K562 (cell line): ENCODE data around the gene SAMM50. TPM values are rescaled to one million over a fixed set of nuclear protein-coding genes. Genes with fewer than 3 reads are reported as not detected.

Experiments used
- ATAC-seq: fragments of 200-7000 bp; cut with Tn5 transposase; 3 replicates; pipeline ENCODE4 v1.9.1; 2020; ENCODE audit warnings: moderate library complexity
- BruUV-seq: library from RNA; stranded (reverse); fragments of 400-500 nt; replicated peaks from 2 replicates; lab custom pipeline; 2021; lab: Mats Ljungman, UMichigan
- CTCF ChIA-PET: fragments of 300-600 bp; formaldehyde crosslinking; extraction: SDS; loops from one replicate; lab custom pipeline; 2021; ENCODE audit warnings: low intra/inter-chr PET ratio; lab: Yijun Ruan, JAX
- POLR2A ChIA-PET: fragments of 300-600, 350-650 bp; sonication (Branson Sonifier 250); formaldehyde crosslinking; extraction: SDS; loops from one replicate; lab custom pipeline; 2021; ENCODE audit warnings: antibody characterized with exemption, inconsistent platforms; lab: Yijun Ruan, JAX
- DNase-seq, 4 experiments: peaks; one replicate each; pipeline versions ENCODE4 v3.0.0 to v3.0.0-alpha.2; 2011 to 2018; ENCODE audit warnings: low spot score in 3 of 4, mixed read lengths in 3 of 4; ENCODE audit errors: extremely low read depth in 1 of 4
- FAIRE-seq: peaks from 2 replicates; lab custom pipeline; 2011; peaks lifted over from hg19 to GRCh38; lab: Jason Lieb, UNC
- H2AFZ ChIP-seq: 2 replicates; pipeline ENCODE4 v1.6.0; 2011; ENCODE audit warnings: low read depth, low read length, control low read depth, inconsistent platforms
- H3K27ac ChIP-seq: fragments of 200-600 bp; 3 replicates; pipeline ENCODE4 v1.8.0; 2011; ENCODE audit warnings: low read depth, mild to moderate bottlenecking, control low read depth, inconsistent platforms, low read length, moderate library complexity, mixed read lengths; ENCODE audit errors: extremely low read depth
- H3K27me3 ChIP-seq, 2 experiments: fragments of 300-600 bp in 1 of 2; 2 replicates in 1 of 2; 3 replicates in 1 of 2; pipeline versions ENCODE4 v1.6.0 to v1.8.0; 2011; ENCODE audit warnings: inconsistent platforms in 2 of 2, low read length in 2 of 2, mild to moderate bottlenecking in 1 of 2, mixed read lengths in 1 of 2, moderate library complexity in 1 of 2; ENCODE audit not compliant: control insufficient read depth in 2 of 2, insufficient read depth in 2 of 2
- H3K36me3 ChIP-seq: fragments of 300-600 bp; 3 replicates; pipeline ENCODE4 v1.8.0; 2011; ENCODE audit warnings: mild to moderate bottlenecking, low read length, inconsistent platforms; ENCODE audit not compliant: control insufficient read depth, insufficient read depth
- H3K4me1 ChIP-seq, 2 experiments: fragments of 200-600 bp in 1 of 2; replicated peaks in 1 of 2; 2 replicates in 1 of 2; 3 replicates in 1 of 2; pipeline versions ENCODE4 v1.5.1 to v1.8.0; 2011; ENCODE audit warnings: inconsistent platforms in 2 of 2, low read length in 2 of 2, mild to moderate bottlenecking in 1 of 2, mixed read lengths in 1 of 2, moderate library complexity in 1 of 2; ENCODE audit not compliant: control insufficient read depth in 2 of 2, insufficient read depth in 2 of 2
- H3K4me2 ChIP-seq: 2 replicates; pipeline ENCODE4 v1.6.1; 2011; ENCODE audit warnings: low read length, control low read depth, inconsistent platforms, mixed read lengths; ENCODE audit not compliant: insufficient read depth
- H3K4me3 ChIP-seq: fragments of 200-600 bp; sonication (generic), shearing (Covaris generic); 2 replicates; pipeline ENCODE4 v1.5.1; 2016; ENCODE audit warnings: control low read depth, inconsistent platforms
- H3K79me2 ChIP-seq: fragments of 200-600 bp; 3 replicates; pipeline ENCODE4 v1.8.0; 2011; ENCODE audit warnings: low read length, inconsistent platforms; ENCODE audit not compliant: control insufficient read depth, insufficient read depth
- H3K9ac ChIP-seq, 2 experiments: 2 replicates each; pipeline versions ENCODE4 v1.6.0 to v1.6.1; 2011; ENCODE audit warnings: low read depth in 2 of 2, low read length in 2 of 2, control low read depth in 1 of 2, inconsistent platforms in 1 of 2, mild to moderate bottlenecking in 1 of 2, mixed read lengths in 1 of 2; ENCODE audit not compliant: insufficient read depth in 1 of 2
- H3K9me1 ChIP-seq: one replicate; pipeline ENCODE4 v1.6.0; 2011; ENCODE audit warnings: inconsistent platforms, mild to moderate bottlenecking, low read length, moderate library complexity; ENCODE audit not compliant: control insufficient read depth, insufficient read depth
- H3K9me3 ChIP-seq: replicated peaks from 2 replicates; pipeline ENCODE4 v1.5.1; 2011; ENCODE audit warnings: low read depth, low read length, inconsistent platforms; ENCODE audit not compliant: control insufficient read depth, insufficient read depth
- H4K20me1 ChIP-seq: replicated peaks from 2 replicates; pipeline ENCODE4 v1.6.1; 2011; ENCODE audit warnings: low read length, inconsistent platforms, mixed read lengths; ENCODE audit not compliant: control insufficient read depth, insufficient read depth
- ARHGAP35 ChIP-seq: fragments of 450-650 bp; IDR thresholded peaks from 2 replicates; pipeline ENCODE4 v1.6.1; 2018; ENCODE audit not compliant: partially characterized antibody
- CCNT2 ChIP-seq: IDR thresholded peaks from 2 replicates; pipeline ENCODE4 v1.6.1; 2011; ENCODE audit warnings: borderline replicate concordance, low read depth, mild to moderate bottlenecking, moderate library complexity, mixed read lengths, low read length; ENCODE audit not compliant: insufficient read length; ENCODE audit errors: extremely low read depth
- CEBPG ChIP-seq, 3 experiments: fragments of 200-800 bp in 1 of 3; sonication (Bioruptor generic) in 1 of 3; sonication (generic) in 1 of 3; formaldehyde crosslinking in 1 of 3; IDR thresholded peaks in 2 of 3; conservative IDR thresholded peaks in 1 of 3; 2 replicates each; pipeline versions ENCODE4 v1.6.1 to v1.8.0; 2016 to 2022; ENCODE audit warnings: missing compliant biosample characterization in 2 of 3, missing genetic modification characterization in 2 of 3, mild to moderate bottlenecking in 1 of 3, missing genetic modification reagents in 1 of 3
- FOXJ3 ChIP-seq: sonication (generic); formaldehyde crosslinking; IDR thresholded peaks from 2 replicates; pipeline ENCODE4 v1.4.0; 2020; ENCODE audit warnings: mild to moderate bottlenecking, missing genetic modification reagents
- JUND ChIP-seq, 2 experiments: IDR thresholded peaks; 2 replicates in 1 of 2; 3 replicates in 1 of 2; pipeline ENCODE4 v1.6.1; 2011; ENCODE audit warnings: borderline replicate concordance in 2 of 2, low read depth in 2 of 2, low read length in 2 of 2, improper control_type of control experiment in 1 of 2, missing biosample characterization in 1 of 2, missing genetic modification characterization in 1 of 2, missing genetic modification reagents in 1 of 2
- MTF1 ChIP-seq: fragments of 250-450 bp; sonication (Bioruptor Pico); IDR thresholded peaks from 2 replicates; pipeline ENCODE4 v1.9.0; 2021; ENCODE audit warnings: moderate library complexity, mild to moderate bottlenecking, inconsistent platforms, borderline replicate concordance
- NCOA1 ChIP-seq: fragments of 450-650 bp; IDR thresholded peaks from 2 replicates; pipeline ENCODE4 v1.6.1; 2016; ENCODE audit warnings: low read depth
- NFYB ChIP-seq: IDR thresholded peaks from 2 replicates; pipeline ENCODE4 v1.6.1; 2011; ENCODE audit warnings: mild to moderate bottlenecking, moderate library complexity; ENCODE audit not compliant: insufficient read length; ENCODE audit errors: extremely low read depth
- POU5F1 ChIP-seq: fragments of 150-350 bp; IDR thresholded peaks from 2 replicates; pipeline ENCODE4 v1.6.1; 2014; ENCODE audit warnings: borderline replicate concordance, low read length, low read depth, mild to moderate bottlenecking; ENCODE audit not compliant: partially characterized antibody
- PTTG1 ChIP-seq: fragments of 450-650 bp; IDR thresholded peaks from 2 replicates; pipeline ENCODE4 v1.6.1; 2016; ENCODE audit warnings: low read depth, mild to moderate bottlenecking, missing genetic modification characterization, missing compliant biosample characterization
- PURB ChIP-seq: sonication (generic); formaldehyde crosslinking; IDR thresholded peaks from 2 replicates; pipeline ENCODE4 v1.9.0; 2021; ENCODE audit warnings: low read depth, mild to moderate bottlenecking, missing genetic modification reagents
- SRSF1 ChIP-seq: fragments of 200-400 bp; formaldehyde crosslinking; IDR thresholded peaks from 2 replicates; pipeline ENCODE4 v1.6.1; 2017; ENCODE audit warnings: mild to moderate bottlenecking, low read depth, low read length, moderate library complexity
- TCF7L2 ChIP-seq: fragments of 150-350 bp; IDR thresholded peaks from 2 replicates; pipeline ENCODE4 v1.6.1; 2016; ENCODE audit warnings: low read depth, mild to moderate bottlenecking, low read length, moderate library complexity
- U2AF2 ChIP-seq: fragments of 200-400 bp; formaldehyde crosslinking; optimal IDR thresholded peaks from 2 replicates; pipeline ENCODE3; 2017; ENCODE audit warnings: low read depth, mild to moderate bottlenecking, low read length
- ZNF133 ChIP-seq: fragments of 250-450 bp; sonication (Bioruptor Pico); IDR thresholded peaks from 2 replicates; pipeline ENCODE4 v1.4.0; 2020; ENCODE audit warnings: mild to moderate bottlenecking
- ZNF324 ChIP-seq: fragments of 250-450 bp; sonication (Bioruptor Pico); IDR thresholded peaks from 2 replicates; pipeline ENCODE4 v1.4.0; 2020; ENCODE audit warnings: mild to moderate bottlenecking
- WGBS: fragments of 100-300 bp; shearing (Covaris generic); methylation state at CpG from one replicate; pipeline ENCODE4 v1.1.6; 2016; ENCODE audit warnings: low coverage, mixed read lengths; ENCODE audit not compliant: insufficient coverage; ENCODE audit errors: missing lambda C conversion rate; 5-methylcytosine and 5-hydroxymethylcytosine counted together
- in situ Hi-C: fragments of 300-500 bp; cut with MboI; formaldehyde crosslinking; loops from 4 replicates; pipeline ENCODE4 v1.15.0; 2018; ENCODE audit warnings: inconsistent platforms, mixed read lengths
- intact Hi-C: fragments of 100-400 bp; cut with micrococcal nuclease; formaldehyde crosslinking; loops from 2 replicates; pipeline ENCODE4 v1.14.2; 2022
- polyA plus RNA-seq, 8 experiments: library from polyadenylated mRNA; depleted of rRNA in 4 of 8; stranded (reverse) in 5 of 8; unstranded in 3 of 8; fragments of >200 nt; fragmentation: Nextera tagmentation in 2 of 8; fragmentation: Illumina TruSeq in 1 of 8; extraction: Ambion mirVana in 2 of 8; extraction: Trizol in 1 of 8; gene quantifications; 2 replicates each; pipeline versions ENCODE4 v1.2.1 to v1.2.3, GENCODE V29; 2011 to 2014; ENCODE audit warnings: inconsistent platforms in 1 of 8, missing spikeins in 1 of 8
- total RNA-seq, 7 experiments: library from RNA; depleted of rRNA in 6 of 7; stranded (reverse); fragments of >200 nt in 6 of 7; fragmentation: Illumina TruSeq in 2 of 7; extraction: Trizol in 2 of 7; gene quantifications; 2 replicates each; pipeline versions ENCODE4 v1.2.1 to v1.2.3, GENCODE V29; 2011 to 2021; ENCODE audit warnings: low replicate concordance in 1 of 7
- TF ChIP-seq, protein P1 (sequence below): IDR thresholded peaks from 2 replicates; pipeline ENCODE4 v1.6.1; 2014; ENCODE audit warnings: antibody characterized with exemption

Gene SAMM50
- total and polyA plus RNA-seq, 9 of the 15 experiments (the other 6 are each of a cell fraction or from before 2014, with no cell fraction given), result 14.6 to 49.3 (median 38.1) TPM

DNA sequence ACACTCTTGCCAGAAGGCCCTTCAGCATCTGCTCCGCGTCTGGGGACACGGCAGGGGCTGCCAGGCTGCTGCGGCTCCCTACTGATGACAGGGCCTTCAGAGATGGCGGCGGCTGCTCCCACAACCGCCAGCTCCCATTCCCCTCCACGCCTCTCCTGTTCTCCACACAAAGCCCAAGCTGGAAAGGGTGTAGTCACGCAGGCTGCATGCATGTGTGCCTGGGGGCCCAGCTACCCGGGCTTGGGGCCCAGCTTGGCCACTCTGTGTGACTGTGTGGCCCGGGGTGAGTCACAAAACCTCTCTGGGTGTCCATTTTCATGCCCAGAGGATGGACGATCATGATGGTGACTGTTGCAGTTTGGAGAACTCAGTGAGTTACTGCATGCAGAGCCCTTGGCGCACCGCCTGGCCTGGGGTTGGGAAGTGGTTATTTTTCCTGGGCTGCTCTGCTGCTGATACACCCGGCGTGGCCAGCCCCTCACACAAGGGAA, 37.1 kb downstream of the SAMM50 start:
- H3K27me3 ChIP-seq, result no peaks in the 10 kb centered on the region
- no peak for TF ChIP-seq CEBPG (CRISPR knock-in tag; IDR thresholded peaks at IDR 0.05)
- no peak for TF ChIP-seq CEBPG (tag; conservative IDR thresholded peaks at IDR 0.05 in 1 of 2, IDR thresholded peaks at IDR 0.05 in 1 of 2)
- TF ChIP-seq, protein P1, sequence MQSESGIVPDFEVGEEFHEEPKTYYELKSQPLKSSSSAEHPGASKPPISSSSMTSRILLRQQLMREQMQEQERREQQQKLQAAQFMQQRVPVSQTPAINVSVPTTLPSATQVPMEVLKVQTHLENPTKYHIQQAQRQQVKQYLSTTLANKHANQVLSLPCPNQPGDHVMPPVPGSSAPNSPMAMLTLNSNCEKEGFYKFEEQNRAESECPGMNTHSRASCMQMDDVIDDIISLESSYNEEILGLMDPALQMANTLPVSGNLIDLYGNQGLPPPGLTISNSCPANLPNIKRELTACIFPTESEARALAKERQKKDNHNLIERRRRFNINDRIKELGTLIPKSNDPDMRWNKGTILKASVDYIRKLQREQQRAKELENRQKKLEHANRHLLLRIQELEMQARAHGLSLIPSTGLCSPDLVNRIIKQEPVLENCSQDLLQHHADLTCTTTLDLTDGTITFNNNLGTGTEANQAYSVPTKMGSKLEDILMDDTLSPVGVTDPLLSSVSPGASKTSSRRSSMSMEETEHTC, result no peak
- TF ChIP-seq ARHGAP35, result no peak
- TF ChIP-seq NCOA1, result no peak
- TF ChIP-seq POU5F1, result no peak
- TF ChIP-seq MTF1, result no peak
- no peak for TF ChIP-seq NFYB
- no peak for TF ChIP-seq PTTG1 (tag)
- no peak for TF ChIP-seq JUND (IDR thresholded peaks at IDR 0.05; ENCODE audit: borderline replicate concordance, low read depth, low read length)
- TF ChIP-seq JUND (tag; IDR thresholded peaks at IDR 0.05; ENCODE audit: borderline replicate concordance, low read depth, low read length), result no peak
- no peak for TF ChIP-seq PURB (CRISPR knock-in tag)
- TF ChIP-seq FOXJ3, result no peak
- TF ChIP-seq ZNF133 (CRISPR knock-in tag), result no peak
- TF ChIP-seq U2AF2, result no peak
- no peak for TF ChIP-seq CCNT2
- TF ChIP-seq TCF7L2, result no peak
- no peak for TF ChIP-seq SRSF1
- no peak for TF ChIP-seq ZNF324 (CRISPR knock-in tag)
- TF ChIP-seq, all 486 proteins: peak for 0
- intact Hi-C loops (loop anchor here (10.0 kb wide), 1 partner anchor 632 kb away; no protein-coding TSS in a partner anchor), in situ Hi-C loops (no loop called here)
- no peaks in the 10 kb centered on the region for H3K79me2 ChIP-seq
- CTCF ChIA-PET, result interaction anchor here (0.6 to 2.1 kb wide), 4 partner anchors 89 to 632 kb away, joined by 3 to 20 read pairs (median 6); no protein-coding TSS in a partner anchor
- 83% methylated on average over 7 of the region's 16 CpGs for WGBS
- H3K4me1 ChIP-seq, result peaks cover 0 to 7% of the 10 kb centered on the region in 2 experiments; a peak in 1 of 5 replicates
- no peak for ATAC-seq
- no peak overlapping the region for H3K27ac ChIP-seq
- peaks cover 10% of the 10 kb centered on the region; the same call in 1 of the 2 replicates for H4K20me1 ChIP-seq
- no peak overlapping the region for H3K9ac ChIP-seq
- no peak overlapping the region for H3K4me3 ChIP-seq
- H3K4me2 ChIP-seq, result no peak overlapping the region
- no peak overlapping the region for H2AFZ ChIP-seq
- H3K9me1 ChIP-seq, result no peaks in the 10 kb centered on the region
- no peaks in the 10 kb centered on the region for H3K9me3 ChIP-seq
- no peak for FAIRE-seq
- H3K36me3 ChIP-seq, result peaks cover 78% of the 10 kb centered on the region; the same call in 2 of the 3 replicates
- no TSS peak for BruUV-seq
- no peak for DNase-seq
- POLR2A ChIA-PET, result interaction anchor here (0.6 to 1.2 kb wide), 2 partner anchors 94 to 157 kb away, joined by 4 to 8 read pairs; no protein-coding TSS in a partner anchor
